ENCODE data around the gene SKAP2.

The SKAP2 gene

GRCh38 chr7:26681819-26682418 is 182.5 kb downstream of the SKAP2 start:
- TF ChIP-seq CTCF (IDR thresholded peaks at IDR 0.05; ENCODE audit: low read depth, low read length): peak; percentile 77
- DNase-seq: no peak
- H3K4me3 ChIP-seq (ENCODE audit: low read depth, low read length): no peak overlapping the region
- H3K27me3 ChIP-seq: peaks cover 51% of the 10 kb centered on the region
- H3K36me3 ChIP-seq: no peaks in the 10 kb centered on the region
- no peaks in the 10 kb centered on the region for H3K4me1 ChIP-seq
- no peaks in the 10 kb centered on the region for H3K9me3 ChIP-seq

- peaks cover 48% of the 10 kb centered on the region for H3K27me3 ChIP-seq
- H3K9me3 ChIP-seq: no peaks in the 10 kb centered on the region
- H3K36me3 ChIP-seq: no peaks in the 10 kb centered on the region
- H3K4me3 ChIP-seq (ENCODE audit: low read depth, low read length): no peak overlapping the region
- no peak for TF ChIP-seq CTCF (IDR thresholded peaks at IDR 0.05; ENCODE audit: low read depth, low read length)
- no peak for DNase-seq
- H3K4me1 ChIP-seq: no peaks in the 10 kb centered on the region
Measured at GRCh38 chr7:26680587-26680986, 183.8 kb downstream of the SKAP2 start.

GRCh38 chr7:26675143-26675887 is 189.1 kb downstream of the SKAP2 start:
- Histone ChIP-seq H3K36me3 (no peaks in the 10 kb centered on the region), H3K4me3 (ENCODE audit: low read depth, low read length) (no peak overlapping the region), H3K27me3 (peaks cover 53% of the 10 kb centered on the region), H3K4me1 (no peaks in the 10 kb centered on the region), H3K9me3 (no peaks in the 10 kb centered on the region)
- no peak for DNase-seq
- TF ChIP-seq CTCF (IDR thresholded peaks at IDR 0.05; ENCODE audit: low read depth, low read length): no peak

GRCh38 chr7:26673858-26674257 is 190.5 kb downstream of the SKAP2 start:
- peaks cover 45% of the 10 kb centered on the region for H3K27me3 ChIP-seq
- TF ChIP-seq CTCF (IDR thresholded peaks at IDR 0.05; ENCODE audit: low read depth, low read length): no peak
- H3K36me3 ChIP-seq: no peaks in the 10 kb centered on the region
- DNase-seq: no peak
- H3K4me1 ChIP-seq: no peaks in the 10 kb centered on the region
- no peaks in the 10 kb centered on the region for H3K9me3 ChIP-seq
- H3K4me3 ChIP-seq (ENCODE audit: low read depth, low read length): no peak overlapping the region

GRCh38 chr7:26673271-26673670 is 191.1 kb downstream of the SKAP2 start:
- H3K9me3 ChIP-seq: no peaks in the 10 kb centered on the region
- no peak overlapping the region for H3K4me3 ChIP-seq (ENCODE audit: low read depth, low read length)
- H3K27me3 ChIP-seq: peaks cover 42% of the 10 kb centered on the region
- no peak for DNase-seq
- H3K4me1 ChIP-seq: no peaks in the 10 kb centered on the region
- no peaks in the 10 kb centered on the region for H3K36me3 ChIP-seq
- no peak for TF ChIP-seq CTCF (IDR thresholded peaks at IDR 0.05; ENCODE audit: low read depth, low read length)

GRCh38 chr7:26670841-26671240 is 193.5 kb downstream of the SKAP2 start:
- Histone ChIP-seq H3K9me3 (no peaks in the 10 kb centered on the region), H3K4me1 (no peaks in the 10 kb centered on the region), H3K4me3 (ENCODE audit: low read depth, low read length) (no peak overlapping the region), H3K36me3 (no peaks in the 10 kb centered on the region), H3K27me3 (peaks cover 45% of the 10 kb centered on the region)
- no peak for TF ChIP-seq CTCF (IDR thresholded peaks at IDR 0.05; ENCODE audit: low read depth, low read length)
- DNase-seq: no peak
